ENCODE results near the gene TRIM60.
"Not testable (repeated sequence)": the region's sequence is repeated elsewhere in the genome, so short reads cannot be mapped to it uniquely, and the experiment has no call there.

GRCh38 chr4:164998526-164999080 lies 33.2 kb upstream of the TRIM60 start:
- TF ChIP-seq CTCF, POLR2A (IDR thresholded peaks at IDR 0.05): not testable (repeated sequence)

Measured in heart left ventricle (tissue), 13 donors.